HG03432 (cell line): ENCODE data around the gene SLC6A16.
"Not testable (repeated sequence)": the region's sequence is repeated elsewhere in the genome, so short reads cannot be mapped to it uniquely, and the experiment has no call there.

ENCODE experiments used
- ATAC-seq: cut with Tn5 transposase; IDR thresholded peaks from one replicate; pipeline ENCODE4 v1.9.1; 2021; ENCODE audit warnings: mild to moderate bottlenecking, moderate library complexity; ENCODE audit not compliant: unreplicated experiment

The SLC6A16 gene

DNA sequence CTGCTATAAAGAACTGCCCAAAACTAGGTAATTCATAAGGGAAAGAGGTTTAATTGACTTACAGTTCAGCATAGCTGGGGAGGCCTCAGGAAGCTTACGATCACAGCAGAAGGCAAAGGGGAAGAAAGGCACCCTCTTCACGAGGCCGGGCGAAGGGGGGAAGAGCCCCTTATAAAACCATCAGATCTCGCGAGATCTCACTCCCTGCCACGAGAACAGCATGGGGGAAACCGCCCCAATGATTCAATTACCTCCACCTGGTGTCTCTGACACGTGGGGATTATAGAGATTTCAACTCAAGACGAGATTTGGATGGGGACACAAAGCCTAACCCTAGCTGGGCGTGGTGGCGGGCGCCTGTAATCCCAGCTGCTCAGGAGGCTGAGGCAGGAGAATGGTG is 42.8 kb downstream of the SLC6A16 start:
- no peak for ATAC-seq

DNA sequence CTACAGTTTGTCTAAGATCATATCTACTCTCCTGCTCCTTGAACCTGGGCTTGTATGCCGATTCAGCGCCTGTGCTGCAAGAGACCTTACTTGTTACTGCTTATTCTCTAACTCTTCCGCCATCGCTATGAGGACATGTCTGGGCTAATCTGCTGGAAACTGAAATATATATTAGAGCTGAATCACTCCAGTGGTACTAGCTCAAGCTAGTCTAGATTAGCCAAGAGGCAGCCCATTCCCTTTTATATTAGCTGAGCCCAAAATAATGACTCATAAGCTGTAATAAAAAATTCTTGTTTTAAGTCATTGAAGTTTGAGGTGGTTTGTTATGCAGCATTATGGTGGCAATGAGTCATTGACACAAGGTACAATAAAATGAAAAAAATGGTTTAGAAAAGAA is 52.8 kb downstream of the SLC6A16 start:
- ATAC-seq, result no peak

DNA sequence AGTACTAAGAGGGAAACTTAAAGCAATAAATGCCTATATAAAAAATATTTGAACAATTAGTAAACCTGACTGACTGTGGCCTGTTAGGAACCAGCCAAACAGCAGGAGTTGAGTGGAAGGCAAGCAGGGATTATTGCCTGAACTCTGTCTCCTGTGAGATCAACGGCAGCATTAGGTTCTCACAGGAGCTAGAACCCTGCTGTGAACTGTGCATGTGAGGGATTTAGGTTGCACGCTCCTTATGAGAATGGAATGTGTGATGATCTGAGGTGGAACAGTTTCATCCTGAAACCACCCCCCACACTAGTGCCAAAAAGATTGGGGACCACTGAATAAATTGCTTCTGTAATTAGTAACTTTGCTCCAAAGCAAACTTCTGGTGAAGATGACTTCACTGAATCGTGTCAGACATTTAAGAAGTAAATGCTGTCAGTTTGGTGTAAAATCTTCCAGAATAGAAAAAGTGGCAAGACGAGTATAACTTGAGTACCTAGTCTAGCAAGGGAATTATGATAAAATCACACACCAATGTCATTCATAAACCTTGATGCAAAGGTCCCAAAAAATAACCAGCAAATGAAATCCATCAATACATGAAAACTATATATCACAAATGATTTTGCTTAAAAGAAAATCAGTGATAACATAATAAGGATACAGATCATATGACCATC is 53.8 kb downstream of the SLC6A16 start:
- ATAC-seq, result no peak

DNA sequence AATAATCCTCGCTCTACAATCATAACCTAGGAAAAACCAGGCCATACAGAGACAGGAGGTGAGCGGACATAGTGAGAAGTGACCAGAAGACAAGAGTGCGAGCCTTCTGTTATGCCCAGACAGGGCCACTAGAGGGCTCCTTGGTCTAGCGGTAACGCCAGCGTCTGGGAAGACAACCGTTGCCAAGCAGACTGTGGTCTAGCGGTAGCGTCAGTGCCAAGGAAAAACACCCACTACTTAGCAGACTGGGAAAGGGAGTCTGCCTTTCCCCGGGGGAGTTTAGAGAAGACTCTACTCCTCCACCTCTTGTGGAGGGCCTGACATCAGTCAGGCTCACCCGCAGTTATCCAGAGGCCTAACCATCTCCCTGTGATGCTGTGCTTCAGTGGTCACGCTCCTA is 58.6 kb downstream of the SLC6A16 start:
- ATAC-seq, result not testable (repeated sequence)

DNA sequence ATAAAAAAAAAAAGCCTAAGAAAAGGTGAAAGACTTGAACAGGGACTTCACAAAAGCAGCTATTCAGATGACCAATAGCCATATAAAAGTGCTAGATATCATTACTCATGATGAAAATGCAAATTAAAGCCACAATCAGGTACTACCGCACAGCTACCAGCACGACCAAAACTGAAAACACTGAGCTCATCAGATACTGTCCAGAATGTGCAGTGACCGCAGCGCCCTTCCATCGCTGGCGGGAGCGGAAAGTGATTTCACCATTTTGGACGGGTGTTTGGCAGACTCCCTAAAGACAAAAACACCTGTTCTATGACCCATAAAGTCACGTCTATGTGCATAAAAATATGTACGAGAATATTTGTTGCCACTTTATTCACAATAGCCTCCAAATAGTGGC is 60.7 kb downstream of the SLC6A16 start:
- ATAC-seq, result no peak

DNA sequence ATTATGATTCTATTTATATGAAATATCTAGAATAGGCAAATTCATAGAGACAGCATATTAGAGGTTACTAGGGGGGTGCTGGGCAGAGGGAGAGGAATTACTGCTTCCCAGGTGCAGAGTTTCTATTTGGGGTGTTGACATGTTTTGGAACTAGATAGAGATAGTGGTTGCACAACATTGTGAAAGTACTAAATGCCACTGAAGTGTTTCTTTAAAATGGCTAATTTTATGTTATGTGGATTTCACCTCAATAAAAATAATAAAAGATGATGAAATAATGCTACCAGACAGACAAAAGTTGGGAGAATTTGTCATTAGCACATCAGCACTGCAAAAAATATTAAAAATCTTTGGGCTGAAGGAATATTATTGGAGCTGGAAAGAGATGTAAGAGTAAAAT is 63.4 kb downstream of the SLC6A16 start:
- no peak for ATAC-seq

DNA sequence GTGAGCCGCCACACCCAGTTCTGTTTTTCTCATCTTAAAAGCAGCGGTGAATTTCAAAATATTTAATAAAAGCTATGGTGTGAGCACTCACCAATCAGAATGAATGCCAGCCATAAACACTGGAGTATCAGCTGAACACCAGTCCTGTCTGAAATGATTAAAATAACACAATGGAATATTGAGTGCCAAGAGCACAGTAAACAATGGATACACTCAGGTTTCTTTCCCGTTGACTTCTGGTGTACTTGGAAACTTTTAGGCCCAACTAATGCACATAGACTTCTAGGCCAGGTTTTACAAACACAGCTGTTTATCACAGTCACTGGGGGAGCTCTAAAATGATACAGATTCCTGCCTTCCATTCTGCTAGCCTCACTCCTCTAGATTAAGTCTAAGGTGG is 68.3 kb downstream of the SLC6A16 start:
- ATAC-seq, result no peak

DNA sequence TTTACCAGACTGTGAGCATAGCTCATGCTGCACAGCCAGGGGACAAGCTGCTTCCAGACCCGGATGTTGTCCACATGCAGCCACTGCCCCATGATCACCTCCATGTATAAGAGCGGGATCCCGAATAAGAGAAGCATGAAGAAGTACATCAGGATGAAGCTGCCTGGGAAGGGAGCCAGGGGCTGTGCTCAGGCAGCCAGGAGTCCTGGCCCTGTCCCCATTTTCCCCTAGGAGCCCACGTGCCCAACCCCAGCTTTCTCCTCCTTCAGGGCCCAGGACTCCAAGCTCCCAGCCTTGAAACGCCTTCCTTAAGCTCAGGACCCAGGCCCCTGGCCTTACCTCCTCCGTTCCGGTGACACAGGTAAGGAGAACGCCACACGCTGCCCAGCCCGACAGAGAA is 69.3 kb downstream of the SLC6A16 start:
- ATAC-seq, result no peak

DNA sequence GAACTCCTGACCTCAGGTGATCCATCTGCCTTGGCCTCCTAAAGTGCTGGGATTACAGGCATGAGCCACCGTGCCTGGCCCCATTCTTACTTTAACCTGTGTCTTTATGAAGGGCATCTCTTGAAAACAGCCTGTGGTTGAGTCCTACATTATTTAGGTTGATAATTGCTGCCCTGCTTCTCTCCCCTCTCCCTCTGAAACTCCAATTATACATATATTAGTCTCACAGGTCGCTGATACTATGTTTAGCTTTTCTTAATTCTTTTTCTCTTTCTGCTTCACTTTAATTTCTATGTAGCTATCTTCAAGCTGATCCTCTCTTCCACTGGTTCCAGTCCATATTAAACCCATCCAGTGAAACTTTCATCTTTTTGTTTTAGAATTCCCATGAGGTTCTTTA is 75.1 kb downstream of the SLC6A16 start:
- ATAC-seq, result no peak

DNA sequence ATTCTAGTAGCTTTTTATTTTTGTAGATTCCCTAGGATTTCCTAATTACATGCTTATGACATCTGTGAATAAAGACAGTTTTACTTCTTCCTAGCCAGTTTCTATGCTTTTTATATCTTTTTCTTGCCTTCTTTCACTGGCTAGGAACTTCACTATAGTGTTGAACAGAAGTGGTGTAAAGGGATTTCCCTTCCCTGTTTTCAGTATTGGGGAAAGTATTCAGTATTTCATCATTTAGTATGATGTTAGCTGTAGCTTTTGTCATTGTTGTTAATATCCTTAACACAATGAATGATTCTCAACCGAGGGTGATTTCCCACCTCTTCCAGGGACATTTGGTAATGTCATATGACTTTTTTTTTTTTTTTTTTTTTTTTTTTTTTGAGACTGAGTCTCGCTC is 77.3 kb downstream of the SLC6A16 start:
- no peak for ATAC-seq

DNA sequence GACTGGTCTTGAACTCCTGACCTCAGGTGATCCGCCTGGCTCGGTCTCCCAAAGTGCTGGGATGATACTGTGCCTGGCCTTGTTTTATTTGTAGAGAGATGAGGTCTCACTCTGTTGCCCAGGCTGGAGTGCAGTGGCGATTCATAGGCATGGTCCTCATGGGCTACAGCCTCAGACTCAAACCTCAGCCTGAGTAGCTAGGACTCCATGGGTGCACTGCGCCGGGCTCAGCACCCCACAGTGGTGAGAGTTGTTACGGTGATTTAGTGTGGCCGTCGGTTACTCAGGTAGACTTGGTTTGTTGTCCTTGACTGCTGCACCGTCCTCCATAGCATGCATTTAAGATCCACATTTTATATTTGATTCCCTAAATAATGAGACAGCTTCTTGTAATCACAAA is 80.7 kb downstream of the SLC6A16 start:
- ATAC-seq, result no peak

DNA sequence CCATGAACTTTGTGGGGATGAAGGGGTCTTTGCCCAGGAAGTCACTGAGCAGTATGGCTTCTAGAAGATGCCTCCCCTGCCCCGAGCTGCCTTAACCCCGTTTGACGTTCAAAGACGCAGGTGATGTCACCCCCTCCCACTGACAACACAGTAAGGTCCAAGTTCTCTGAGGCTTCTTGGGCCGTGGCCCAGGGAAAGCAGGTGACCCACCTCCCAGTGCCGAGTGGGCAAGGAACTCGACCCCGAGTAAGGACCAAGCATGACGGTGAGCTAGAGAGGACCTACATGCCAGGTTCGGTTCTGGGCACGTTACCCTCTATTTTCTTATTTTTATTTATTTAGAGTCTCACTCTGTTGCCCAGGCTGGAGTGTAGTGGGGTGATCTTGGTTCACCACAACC is 81.3 kb downstream of the SLC6A16 start:
- no peak for ATAC-seq

DNA sequence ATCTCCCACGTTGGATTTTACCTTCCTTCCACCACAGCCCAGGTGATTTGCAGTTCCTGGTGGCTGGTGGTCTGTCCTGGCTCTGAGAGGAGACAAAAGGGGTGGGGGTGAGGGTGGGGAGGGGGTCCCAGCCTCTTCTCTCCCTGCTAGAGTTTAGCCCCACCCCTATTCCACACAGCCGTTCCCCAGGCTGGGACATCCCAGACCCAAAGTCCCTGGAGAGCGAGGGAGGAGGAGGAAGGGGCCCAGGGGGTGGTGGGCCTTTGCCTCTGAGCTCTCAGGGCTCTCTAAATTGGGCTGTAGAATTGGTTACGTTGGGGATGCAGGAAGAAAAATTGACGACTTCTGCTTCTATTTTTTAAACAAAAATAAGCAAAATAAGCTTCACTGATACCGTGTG is 81.9 kb downstream of the SLC6A16 start:
- ATAC-seq, result no peak

DNA sequence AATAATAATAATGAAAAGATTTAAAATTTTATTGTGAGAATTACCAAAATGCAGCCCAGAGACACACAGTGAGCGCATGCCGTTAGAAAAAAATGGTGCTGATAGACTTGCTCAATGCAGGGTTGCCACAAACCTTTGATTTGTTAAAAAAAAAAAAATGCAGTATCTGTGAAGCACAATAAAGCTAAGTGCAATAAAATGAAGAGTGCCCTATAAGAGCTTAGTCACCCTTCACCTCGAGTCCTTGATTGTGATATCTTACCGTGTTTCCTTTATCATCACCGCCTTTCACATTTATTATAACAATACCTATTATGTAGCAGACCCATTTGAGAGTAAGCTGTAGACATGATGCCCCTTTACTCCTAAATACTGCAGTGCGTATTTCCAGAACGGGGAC is 83.2 kb downstream of the SLC6A16 start:
- ATAC-seq, result no peak
